IPS-20b (cell line): ENCODE results near the gene SPATA33.
"Not testable (repeated sequence)": the region's sequence is repeated elsewhere in the genome, so short reads cannot be mapped to it uniquely, and the experiment has no call there.

Experiments
- H3K27ac ChIP-seq: one replicate; pipeline ENCODE4 v1.5.1; 2013; ENCODE audit warnings: low read length
- H3K27me3 ChIP-seq: 2 replicates; pipeline ENCODE4 v1.6.1; 2013; ENCODE audit warnings: mild to moderate bottlenecking, low read length, inconsistent platforms; ENCODE audit not compliant: insufficient read depth
- H3K36me3 ChIP-seq: 2 replicates; pipeline ENCODE4 v1.6.1; 2013; ENCODE audit warnings: low read depth, mild to moderate bottlenecking, inconsistent platforms, low read length, moderate library complexity; ENCODE audit not compliant: insufficient read depth
- H3K4me1 ChIP-seq: 2 replicates; pipeline ENCODE4 v1.6.1; 2013; ENCODE audit warnings: mild to moderate bottlenecking, control low read depth, inconsistent platforms, low read length, moderate library complexity; ENCODE audit not compliant: insufficient read depth
- H3K4me3 ChIP-seq: 2 replicates; pipeline ENCODE4 v1.5.1; 2013; ENCODE audit warnings: mild to moderate bottlenecking, low read length, inconsistent platforms
- H3K9ac ChIP-seq: 2 replicates; pipeline ENCODE4 v1.6.1; 2013; ENCODE audit warnings: low read depth, mild to moderate bottlenecking, inconsistent platforms, low read length, moderate library complexity
- H3K9me3 ChIP-seq: 2 replicates; pipeline ENCODE4 v1.6.1; 2013; ENCODE audit warnings: mild to moderate bottlenecking, low read depth, low read length, inconsistent platforms; ENCODE audit not compliant: insufficient read depth

SPATA33 gene

DNA sequence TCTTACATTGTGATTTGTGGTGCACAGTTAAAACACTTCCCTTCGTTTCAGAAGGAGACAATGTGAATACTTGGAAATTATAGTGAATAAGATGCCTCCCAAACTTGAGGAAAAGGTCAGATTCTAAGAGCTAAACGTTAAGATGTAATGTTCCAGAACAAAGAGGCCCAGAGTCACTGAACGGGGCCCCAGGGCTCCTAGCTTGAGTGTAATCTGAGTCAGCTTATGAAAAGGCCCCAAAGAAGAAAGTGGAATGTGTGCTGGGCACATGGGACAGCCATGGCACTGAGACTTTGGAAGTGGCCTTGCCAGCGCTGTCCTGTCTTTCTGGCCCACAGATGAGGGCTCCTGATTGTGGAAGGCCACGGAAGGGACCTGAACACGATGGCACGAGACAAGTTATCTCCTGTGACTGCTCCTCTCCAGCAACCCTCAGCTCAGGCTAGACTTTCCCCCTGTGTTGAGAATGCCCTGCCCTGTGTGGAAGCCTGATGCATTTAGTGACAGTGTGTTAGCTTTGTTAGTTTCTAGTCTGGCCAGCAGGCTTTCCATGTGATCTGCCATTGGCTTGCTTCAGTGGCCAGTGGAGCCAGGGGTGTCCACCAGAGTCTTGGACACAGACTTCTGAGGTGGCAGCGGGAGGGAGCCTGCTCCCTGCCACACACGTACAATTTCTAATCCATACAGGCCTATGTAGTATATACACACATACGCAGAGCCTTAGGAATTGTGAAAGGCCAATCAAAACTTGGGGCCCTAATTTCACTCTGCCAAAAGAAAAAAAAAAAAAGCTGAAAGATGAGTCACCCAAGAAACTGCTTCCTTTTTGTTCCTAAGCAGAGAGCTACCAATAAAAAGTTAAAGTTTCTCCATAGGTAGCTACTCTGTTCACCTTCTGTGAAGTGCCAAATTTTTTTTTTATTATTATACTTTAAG is 13.1 kb downstream of the SPATA33 start:
- no peaks in the 10 kb centered on the region for H3K27me3 ChIP-seq
- H3K36me3 ChIP-seq = no peaks in the 10 kb centered on the region
- no peak overlapping the region for H3K9ac ChIP-seq
- no peaks in the 10 kb centered on the region for H3K4me1 ChIP-seq
- H3K27ac ChIP-seq = no peak overlapping the region
- no peak overlapping the region for H3K4me3 ChIP-seq
- peaks cover 8% of the 10 kb centered on the region; the same call in 1 of the 2 replicates for H3K9me3 ChIP-seq

- not testable (repeated sequence) for H3K4me3 ChIP-seq, H3K36me3 ChIP-seq, H3K27me3 ChIP-seq
These were observed 13.9 kb downstream of the SPATA33 start for GRCh38 chr16:89671565-89671964.

GRCh38 chr16:89672177-89672941 is 14.7 kb downstream of the SPATA33 start:
- Histone ChIP-seq H3K27ac (no peak overlapping the region), H3K36me3 (no peaks in the 10 kb centered on the region), H3K4me1 (no peaks in the 10 kb centered on the region), H3K9me3 (peaks cover 10% of the 10 kb centered on the region; the same call in 1 of the 2 replicates), H3K9ac (no peak overlapping the region), H3K27me3 (no peaks in the 10 kb centered on the region), H3K4me3 (no peak overlapping the region)

More at GRCh38 chr16:89671565-89671964, 13.9 kb downstream of the SPATA33 start:
- not testable (repeated sequence) for H3K4me1 ChIP-seq, H3K9ac ChIP-seq, H3K27ac ChIP-seq, H3K9me3 ChIP-seq

DNA sequence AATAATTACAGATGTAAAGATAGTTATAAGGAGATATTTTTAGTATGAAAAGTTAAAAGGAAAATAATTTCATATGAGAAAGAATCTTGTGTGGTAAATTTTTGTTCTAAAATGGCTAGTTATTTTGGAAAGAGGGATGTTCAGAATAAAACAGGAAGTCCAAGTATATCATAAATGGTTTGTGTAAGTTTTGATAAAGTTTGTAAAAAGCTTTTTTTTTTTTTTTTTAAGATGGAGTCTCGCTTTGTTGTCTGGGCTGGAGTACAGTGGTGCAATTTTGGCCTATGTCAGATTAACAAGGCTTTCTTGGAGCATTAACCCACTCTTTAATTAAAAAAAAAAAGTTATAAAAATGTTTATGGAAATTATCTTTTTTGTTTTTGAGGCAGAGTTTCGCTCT is 20.6 kb downstream of the SPATA33 start:
- Histone ChIP-seq H3K4me3 (no peak overlapping the region), H3K27ac (no peak overlapping the region), H3K9ac (no peak overlapping the region), H3K9me3 (peaks cover 34% of the 10 kb centered on the region), H3K27me3 (no peaks in the 10 kb centered on the region), H3K4me1 (no peaks in the 10 kb centered on the region), H3K36me3 (0 out of 2 replicates have a peak, but pooled peaks cover 8% of the 10 kb centered on the region)

- Histone ChIP-seq H3K36me3 (peaks cover 34% of the 10 kb centered on the region), H3K4me1 (0 out of 2 replicates have a peak, but pooled peaks cover 6% of the 10 kb centered on the region), H3K9ac (no peak overlapping the region), H3K4me3 (peak overlapping the region; percentile 93; the same call in 1 of the 2 replicates), H3K9me3 (peaks cover 20% of the 10 kb centered on the region), H3K27ac (no peak overlapping the region), H3K27me3 (no peaks in the 10 kb centered on the region)
These were observed 28.3 kb downstream of the SPATA33 start for GRCh38 chr16:89685916-89686315.

GRCh38 chr16:89686520-89687091 is 29.0 kb downstream of the SPATA33 start, which contains the start of gene CDK10:
CDK10 (plus strand) TSS chr16:89686689; CDS start chr16:89686711, 22 bp downstream.
- 0 out of 2 replicates have a peak, but pooled peaks cover 6% of the 10 kb centered on the region for H3K4me1 ChIP-seq
- H3K36me3 ChIP-seq = peaks cover 39% of the 10 kb centered on the region
- peaks cover 15% of the 10 kb centered on the region for H3K9me3 ChIP-seq
- no peaks in the 10 kb centered on the region for H3K27me3 ChIP-seq
- peak within 1 kb of the TSS; percentile 91 for H3K9ac ChIP-seq
- H3K27ac ChIP-seq = peak within 1 kb of the TSS; percentile 89
- peak within 1 kb of the TSS; percentile 93 for H3K4me3 ChIP-seq

GRCh38 chr16:89687092-89687940 is 29.7 kb downstream of the SPATA33 start:
- Histone ChIP-seq H3K4me3 (peak overlapping the region; percentile 93), H3K27me3 (no peaks in the 10 kb centered on the region), H3K27ac (peak overlapping the region; percentile 89), H3K36me3 (peaks cover 43% of the 10 kb centered on the region), H3K9ac (peak overlapping the region; percentile 91), H3K4me1 (0 out of 2 replicates have a peak, but pooled peaks cover 6% of the 10 kb centered on the region), H3K9me3 (peaks cover 15% of the 10 kb centered on the region)

DNA sequence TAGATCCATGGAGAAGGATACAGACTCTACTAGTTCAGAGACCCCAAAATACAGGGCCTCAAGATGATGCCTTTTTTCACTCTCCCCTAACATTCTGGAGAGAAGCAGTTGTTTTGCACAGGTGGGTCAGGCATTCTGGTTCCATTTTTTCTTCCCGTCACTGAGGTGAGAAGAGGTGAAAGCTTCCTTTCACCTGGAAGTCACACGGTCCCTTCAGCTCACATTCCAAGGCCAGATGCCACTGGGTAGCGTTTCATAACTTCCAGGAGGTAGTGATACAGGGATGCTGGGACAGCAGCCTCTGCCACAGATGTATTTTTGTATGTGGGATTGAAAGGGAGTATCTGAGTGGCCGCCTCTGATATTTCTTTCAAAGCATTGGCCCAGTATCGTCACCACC is 30.8 kb downstream of the SPATA33 start:
- Histone ChIP-seq H3K9me3 (peaks cover 13% of the 10 kb centered on the region), H3K27ac (no peak overlapping the region), H3K9ac (no peak overlapping the region), H3K4me1 (0 out of 2 replicates have a peak, but pooled peaks cover 6% of the 10 kb centered on the region), H3K4me3 (no peak overlapping the region), H3K36me3 (peaks cover 47% of the 10 kb centered on the region), H3K27me3 (no peaks in the 10 kb centered on the region)

GRCh38 chr16:89689142-89689541 is 31.5 kb downstream of the SPATA33 start:
- Histone ChIP-seq H3K4me3 (no peak overlapping the region), H3K4me1 (0 out of 2 replicates have a peak, but pooled peaks cover 6% of the 10 kb centered on the region), H3K27ac (no peak overlapping the region), H3K36me3 (peaks cover 54% of the 10 kb centered on the region), H3K27me3 (no peaks in the 10 kb centered on the region), H3K9me3 (peaks cover 11% of the 10 kb centered on the region), H3K9ac (no peak overlapping the region)

DNA sequence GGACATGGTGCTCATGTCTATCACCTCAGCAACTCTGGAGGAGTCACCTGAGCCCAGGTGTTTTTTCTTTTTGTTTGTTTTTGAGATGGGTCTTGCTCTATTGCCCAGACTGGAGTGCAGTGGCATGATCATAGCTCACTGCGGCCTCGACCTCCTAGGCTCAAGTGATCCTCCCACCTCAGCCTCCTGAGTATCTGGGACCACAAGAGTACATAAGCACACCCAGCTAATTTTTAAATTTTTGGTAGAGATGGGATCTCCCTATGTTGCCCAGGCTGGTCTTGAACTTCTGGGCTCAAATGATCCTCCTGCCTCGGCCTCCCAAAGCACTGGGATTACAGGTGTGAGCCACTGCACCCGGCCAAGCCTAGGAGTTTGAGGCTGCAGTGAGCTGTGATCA is 32.0 kb downstream of the SPATA33 start:
- H3K9me3 ChIP-seq = peaks cover 10% of the 10 kb centered on the region
- H3K27ac ChIP-seq, H3K9ac ChIP-seq, H3K27me3 ChIP-seq, H3K4me3 ChIP-seq, H3K4me1 ChIP-seq: not testable (repeated sequence)
- H3K36me3 ChIP-seq = peaks cover 55% of the 10 kb centered on the region
